ENCODE results near the gene DMRTB1. TPM values are rescaled to one million over a fixed set of nuclear protein-coding genes. Genes with fewer than 3 reads are reported as not detected.

DMRTB1 gene
- polyA plus RNA-seq, 2 donors: not detected

DNA sequence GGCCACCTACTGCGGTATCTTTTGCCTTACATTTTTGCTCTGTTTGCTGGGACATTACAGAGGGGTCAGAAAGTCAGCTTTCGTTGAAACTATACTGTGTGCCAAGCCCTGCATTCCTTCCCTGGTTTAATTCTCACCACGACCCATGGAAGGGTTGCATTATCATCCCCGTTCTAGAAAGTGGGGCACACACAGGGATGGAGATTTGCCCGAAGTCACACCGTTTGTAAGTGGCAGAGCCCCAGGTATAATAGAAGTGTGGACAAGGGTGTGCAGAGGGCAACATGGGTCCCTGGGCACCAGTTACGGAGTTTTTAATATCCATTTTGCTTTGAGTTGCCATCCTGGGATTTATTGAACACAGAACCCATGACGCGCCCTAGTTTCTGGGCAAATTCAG lies 11.8 kb downstream of the DMRTB1 start:
- no peak overlapping the region for H3K4me3 ChIP-seq (ENCODE audit: low read depth in 1 of 2, low read length in 2 of 2)
- H3K27me3 ChIP-seq (ENCODE audit: control insufficient read depth in 1 of 2, insufficient read depth in 2 of 2, low read length in 2 of 2): no peaks in the 10 kb centered on the region
- no peaks in the 10 kb centered on the region for H3K9me3 ChIP-seq (ENCODE audit: control insufficient read depth in 2 of 2, insufficient read depth in 1 of 2, low read depth in 1 of 2, low read length in 1 of 2)
- 93 to 95% methylated on average over 9 of the region's 9 CpGs for WGBS, 2 donors
- no peaks in the 10 kb centered on the region for H3K36me3 ChIP-seq (ENCODE audit: control insufficient read depth in 2 of 2, insufficient read depth in 2 of 2, low read length in 1 of 2)
- H3K27ac ChIP-seq (ENCODE audit: low read depth in 2 of 2, low read length in 1 of 2): no peak overlapping the region
- H3K4me1 ChIP-seq (ENCODE audit: control insufficient read depth in 2 of 2, insufficient read depth in 2 of 2, low read length in 1 of 2): peaks cover 2 to 3% of the 10 kb centered on the region in 2 donors

DNA sequence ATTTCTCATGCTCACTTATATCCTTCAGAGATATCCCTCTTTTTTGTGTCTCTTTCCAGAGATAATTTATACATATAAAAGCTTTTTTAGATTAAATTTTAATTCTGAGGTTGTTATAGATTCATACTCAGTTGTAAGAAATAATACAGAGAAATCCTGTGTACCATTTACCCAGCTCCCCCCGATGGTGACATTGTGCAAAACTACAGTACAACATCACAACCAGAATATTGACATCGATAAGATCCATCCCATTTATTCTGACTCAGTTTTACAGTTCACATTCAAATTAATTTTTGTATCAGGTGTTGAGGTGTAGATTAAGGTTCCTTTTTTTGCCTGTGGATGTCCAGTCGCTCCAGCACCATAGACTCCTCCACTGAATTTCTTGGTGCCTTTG lies 14.3 kb downstream of the DMRTB1 start:
- Histone ChIP-seq H3K27ac (ENCODE audit: low read depth in 2 of 2, low read length in 1 of 2) (no peak overlapping the region), H3K4me1 (ENCODE audit: control insufficient read depth in 2 of 2, insufficient read depth in 2 of 2, low read length in 1 of 2) (peaks cover 2 to 3% of the 10 kb centered on the region in 2 donors), H3K4me3 (ENCODE audit: low read depth in 1 of 2, low read length in 2 of 2) (no peak overlapping the region), H3K27me3 (ENCODE audit: control insufficient read depth in 1 of 2, insufficient read depth in 2 of 2, low read length in 2 of 2) (no peaks in the 10 kb centered on the region), H3K36me3 (ENCODE audit: control insufficient read depth in 2 of 2, insufficient read depth in 2 of 2, low read length in 1 of 2) (no peaks in the 10 kb centered on the region), H3K9me3 (ENCODE audit: control insufficient read depth in 2 of 2, insufficient read depth in 1 of 2, low read depth in 1 of 2, low read length in 1 of 2) (no peaks in the 10 kb centered on the region)
- whole genome bisulfite sequencing, 2 donors: 83 to 85% methylated on average over 3 of the region's 3 CpGs

DNA sequence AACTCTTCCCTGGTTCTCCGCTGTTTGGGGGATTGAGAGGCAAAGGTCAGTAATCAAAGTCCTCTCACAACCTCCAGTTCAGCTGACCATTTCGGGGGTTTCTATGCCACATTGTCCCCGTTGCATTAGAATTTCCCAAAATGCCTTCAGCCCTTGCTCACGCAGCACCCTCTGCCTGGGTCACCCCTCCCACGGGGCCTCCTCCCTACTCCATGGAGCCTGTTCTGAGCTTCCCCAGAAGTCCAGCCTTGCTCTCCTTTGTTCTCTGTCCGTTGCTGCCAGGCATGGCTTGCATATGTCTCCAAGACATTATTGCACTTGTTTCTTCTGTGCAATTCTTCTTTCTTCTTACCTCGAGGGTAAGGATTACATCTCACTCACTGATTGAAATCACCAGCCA lies 16.5 kb downstream of the DMRTB1 start:
- Histone ChIP-seq H3K9me3 (ENCODE audit: control insufficient read depth in 2 of 2, insufficient read depth in 1 of 2, low read depth in 1 of 2, low read length in 1 of 2) (no peaks in the 10 kb centered on the region), H3K36me3 (ENCODE audit: control insufficient read depth in 2 of 2, insufficient read depth in 2 of 2, low read length in 1 of 2) (no peaks in the 10 kb centered on the region), H3K4me1 (ENCODE audit: control insufficient read depth in 2 of 2, insufficient read depth in 2 of 2, low read length in 1 of 2) (peaks cover 0 to 2% of the 10 kb centered on the region in 2 donors), H3K27me3 (ENCODE audit: control insufficient read depth in 1 of 2, insufficient read depth in 2 of 2, low read length in 2 of 2) (no peaks in the 10 kb centered on the region), H3K27ac (ENCODE audit: low read depth in 2 of 2, low read length in 1 of 2) (no peak overlapping the region), H3K4me3 (ENCODE audit: low read depth in 1 of 2, low read length in 2 of 2) (no peak overlapping the region)
- WGBS, 2 donors: 69 to 76% methylated on average over 7 of the region's 7 CpGs

DNA sequence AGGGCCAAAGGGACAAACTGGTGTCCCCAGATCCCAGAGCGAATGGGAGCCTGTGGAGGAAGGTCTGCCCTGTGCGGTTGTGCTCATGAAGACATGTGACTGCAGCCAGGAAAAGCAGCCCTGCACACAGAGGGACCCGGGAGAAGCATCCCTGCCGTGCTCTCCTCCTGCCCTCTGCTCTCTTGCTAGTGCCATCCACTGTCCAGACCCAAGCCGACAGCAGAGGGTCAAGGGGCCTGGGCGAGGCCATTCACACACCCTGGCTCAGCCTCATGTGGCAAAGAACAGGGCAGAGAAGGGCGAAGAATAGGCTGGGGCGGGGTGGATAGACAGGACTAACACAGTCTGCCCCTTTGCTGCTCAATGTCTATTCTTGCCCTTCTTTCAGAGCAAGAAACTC lies 17.4 kb downstream of the DMRTB1 start:
- no peaks in the 10 kb centered on the region for H3K4me1 ChIP-seq (ENCODE audit: control insufficient read depth in 2 of 2, insufficient read depth in 2 of 2, low read length in 1 of 2)
- H3K4me3 ChIP-seq (ENCODE audit: low read depth in 1 of 2, low read length in 2 of 2): no peak overlapping the region
- H3K36me3 ChIP-seq (ENCODE audit: control insufficient read depth in 2 of 2, insufficient read depth in 2 of 2, low read length in 1 of 2): no peaks in the 10 kb centered on the region
- WGBS, 2 donors: 82 to 85% methylated on average over 8 of the region's 8 CpGs
- no peaks in the 10 kb centered on the region for H3K27me3 ChIP-seq (ENCODE audit: control insufficient read depth in 1 of 2, insufficient read depth in 2 of 2, low read length in 2 of 2)
- no peaks in the 10 kb centered on the region for H3K9me3 ChIP-seq (ENCODE audit: control insufficient read depth in 2 of 2, insufficient read depth in 1 of 2, low read depth in 1 of 2, low read length in 1 of 2)
- no peak overlapping the region for H3K27ac ChIP-seq (ENCODE audit: low read depth in 2 of 2, low read length in 1 of 2)

DNA sequence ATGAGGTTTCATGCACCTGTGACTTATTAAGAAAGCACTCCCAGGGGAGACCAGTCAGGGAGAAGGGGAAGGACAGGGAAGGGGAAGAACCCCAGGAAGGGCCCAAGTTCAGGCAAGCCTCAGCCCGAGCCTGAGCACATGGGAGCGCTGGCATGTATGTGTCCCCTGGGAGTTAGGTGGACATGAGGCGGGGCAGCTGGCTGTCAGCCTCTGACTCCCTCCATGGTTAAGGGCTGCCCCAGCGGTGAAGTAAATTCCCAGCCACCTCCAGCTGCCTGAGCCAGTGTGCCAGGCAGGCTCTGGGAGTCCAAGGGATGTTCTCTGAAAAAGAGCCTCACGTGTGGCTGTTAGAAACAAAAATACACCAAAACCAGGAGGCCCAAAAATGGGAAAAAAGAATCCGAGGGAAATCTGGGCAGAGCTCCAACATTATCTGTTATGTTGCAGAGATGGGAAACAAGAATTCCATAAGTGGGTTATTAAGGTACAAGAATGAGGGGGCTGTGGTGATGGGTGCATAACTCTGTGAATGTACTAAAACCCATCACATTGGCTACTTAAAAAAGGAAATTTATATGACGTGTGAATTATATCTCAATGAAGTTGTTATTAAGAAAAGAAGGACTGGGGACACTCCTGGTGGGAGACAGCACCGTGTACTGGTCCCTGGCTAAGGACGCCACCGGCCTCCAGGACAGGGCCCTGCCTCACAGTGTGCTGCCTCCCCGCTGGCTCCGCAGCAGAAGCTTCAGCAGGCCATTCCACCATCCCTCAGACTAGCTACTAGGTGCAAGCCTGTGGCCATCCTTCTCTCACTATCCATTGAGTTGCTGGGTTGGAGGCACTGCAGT lies 18.7 kb downstream of the DMRTB1 start:
- Histone ChIP-seq H3K27me3 (ENCODE audit: control insufficient read depth in 1 of 2, insufficient read depth in 2 of 2, low read length in 2 of 2) (no peaks in the 10 kb centered on the region), H3K27ac (ENCODE audit: low read depth in 2 of 2, low read length in 1 of 2) (no peak overlapping the region), H3K4me1 (ENCODE audit: control insufficient read depth in 2 of 2, insufficient read depth in 2 of 2, low read length in 1 of 2) (no peaks in the 10 kb centered on the region), H3K4me3 (ENCODE audit: low read depth in 1 of 2, low read length in 2 of 2) (no peak overlapping the region), H3K9me3 (ENCODE audit: control insufficient read depth in 2 of 2, insufficient read depth in 1 of 2, low read depth in 1 of 2, low read length in 1 of 2) (no peaks in the 10 kb centered on the region), H3K36me3 (ENCODE audit: control insufficient read depth in 2 of 2, insufficient read depth in 2 of 2, low read length in 1 of 2) (no peaks in the 10 kb centered on the region)
- WGBS, 2 donors: 76 to 79% methylated on average over 12 of the region's 12 CpGs

DNA sequence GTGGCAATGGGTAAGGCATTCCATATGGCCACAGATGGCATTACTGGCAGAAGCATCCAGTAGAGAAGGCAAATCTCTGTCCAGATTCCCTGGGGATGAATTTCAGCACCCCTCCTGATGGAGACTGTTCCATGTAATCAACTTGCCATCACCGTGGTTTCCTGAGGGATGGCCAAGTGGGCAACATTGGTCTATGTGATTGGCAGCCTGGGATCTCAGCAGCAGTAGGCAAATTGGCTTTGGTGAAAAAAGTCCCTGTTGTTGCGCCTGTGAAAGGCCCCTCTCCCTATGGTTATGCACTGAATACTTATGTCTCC lies 19.3 kb downstream of the DMRTB1 start:
- WGBS, 2 donors: 95 to 96% methylated on average over 2 of the region's 2 CpGs

DNA sequence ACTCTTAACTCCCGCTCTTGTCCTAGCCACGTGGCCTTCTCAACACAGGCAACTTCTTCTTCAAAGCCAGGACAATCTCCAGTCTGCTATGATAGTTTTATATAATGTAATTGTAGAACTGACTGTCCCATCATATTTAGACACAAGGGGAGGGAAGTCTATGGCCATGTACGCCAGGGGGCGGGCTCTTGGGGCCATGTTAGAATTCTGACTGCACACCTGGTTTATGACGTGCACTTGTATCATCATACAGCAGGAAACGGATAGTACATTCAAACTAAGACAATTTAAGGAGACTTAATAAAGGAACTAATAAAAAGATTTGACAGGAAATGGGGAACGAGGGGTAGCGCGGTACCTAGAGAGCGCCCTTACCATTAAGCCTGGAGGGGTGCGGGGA lies 21.5 kb downstream of the DMRTB1 start:
- Histone ChIP-seq H3K9me3 (ENCODE audit: control insufficient read depth in 2 of 2, insufficient read depth in 1 of 2, low read depth in 1 of 2, low read length in 1 of 2) (no peaks in the 10 kb centered on the region), H3K27me3 (ENCODE audit: control insufficient read depth in 1 of 2, insufficient read depth in 2 of 2, low read length in 2 of 2) (no peaks in the 10 kb centered on the region), H3K27ac (ENCODE audit: low read depth in 2 of 2, low read length in 1 of 2) (no peak overlapping the region), H3K36me3 (ENCODE audit: control insufficient read depth in 2 of 2, insufficient read depth in 2 of 2, low read length in 1 of 2) (no peaks in the 10 kb centered on the region), H3K4me3 (ENCODE audit: low read depth in 1 of 2, low read length in 2 of 2) (no peak overlapping the region), H3K4me1 (ENCODE audit: control insufficient read depth in 2 of 2, insufficient read depth in 2 of 2, low read length in 1 of 2) (no peaks in the 10 kb centered on the region)
- WGBS, 2 donors: 89 to 90% methylated on average over 11 of the region's 11 CpGs

More for the DNA sequence above, 19.3 kb downstream of the DMRTB1 start:
- Histone ChIP-seq H3K36me3 (ENCODE audit: control insufficient read depth in 2 of 2, insufficient read depth in 2 of 2, low read length in 1 of 2) (no peaks in the 10 kb centered on the region), H3K9me3 (ENCODE audit: control insufficient read depth in 2 of 2, insufficient read depth in 1 of 2, low read depth in 1 of 2, low read length in 1 of 2) (no peaks in the 10 kb centered on the region), H3K27me3 (ENCODE audit: control insufficient read depth in 1 of 2, insufficient read depth in 2 of 2, low read length in 2 of 2) (no peaks in the 10 kb centered on the region), H3K4me3 (ENCODE audit: low read depth in 1 of 2, low read length in 2 of 2) (no peak overlapping the region), H3K4me1 (ENCODE audit: control insufficient read depth in 2 of 2, insufficient read depth in 2 of 2, low read length in 1 of 2) (no peaks in the 10 kb centered on the region), H3K27ac (ENCODE audit: low read depth in 2 of 2, low read length in 1 of 2) (no peak overlapping the region)

DNA sequence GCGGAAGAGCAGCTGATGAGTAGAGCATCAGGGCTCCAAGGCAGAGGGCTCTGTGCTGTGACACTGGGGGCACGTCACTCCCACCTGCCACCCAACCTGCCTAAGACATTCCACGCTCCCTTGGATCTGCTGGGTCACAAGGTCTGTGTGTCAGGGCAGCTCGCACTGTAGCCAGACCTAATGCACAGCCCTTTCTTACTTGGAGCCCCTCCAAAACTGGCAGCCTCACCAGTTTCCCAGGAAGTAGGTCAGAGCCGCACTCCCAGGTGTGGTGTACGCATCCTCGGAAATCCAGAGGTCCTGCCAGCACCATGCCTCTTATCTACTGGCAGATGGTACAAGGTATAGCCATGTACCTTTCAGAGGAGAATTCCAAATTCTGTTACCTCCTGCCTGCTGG lies 22.3 kb downstream of the DMRTB1 start:
- no peak overlapping the region for H3K4me3 ChIP-seq (ENCODE audit: low read depth in 1 of 2, low read length in 2 of 2)
- no peaks in the 10 kb centered on the region for H3K4me1 ChIP-seq (ENCODE audit: control insufficient read depth in 2 of 2, insufficient read depth in 2 of 2, low read length in 1 of 2)
- H3K27ac ChIP-seq (ENCODE audit: low read depth in 2 of 2, low read length in 1 of 2): no peak overlapping the region
- no peaks in the 10 kb centered on the region for H3K36me3 ChIP-seq (ENCODE audit: control insufficient read depth in 2 of 2, insufficient read depth in 2 of 2, low read length in 1 of 2)
- H3K27me3 ChIP-seq (ENCODE audit: control insufficient read depth in 1 of 2, insufficient read depth in 2 of 2, low read length in 2 of 2): no peaks in the 10 kb centered on the region
- 85% methylated on average over 7 of the region's 7 CpGs for WGBS, 2 donors
- H3K9me3 ChIP-seq (ENCODE audit: control insufficient read depth in 2 of 2, insufficient read depth in 1 of 2, low read depth in 1 of 2, low read length in 1 of 2): no peaks in the 10 kb centered on the region

DNA sequence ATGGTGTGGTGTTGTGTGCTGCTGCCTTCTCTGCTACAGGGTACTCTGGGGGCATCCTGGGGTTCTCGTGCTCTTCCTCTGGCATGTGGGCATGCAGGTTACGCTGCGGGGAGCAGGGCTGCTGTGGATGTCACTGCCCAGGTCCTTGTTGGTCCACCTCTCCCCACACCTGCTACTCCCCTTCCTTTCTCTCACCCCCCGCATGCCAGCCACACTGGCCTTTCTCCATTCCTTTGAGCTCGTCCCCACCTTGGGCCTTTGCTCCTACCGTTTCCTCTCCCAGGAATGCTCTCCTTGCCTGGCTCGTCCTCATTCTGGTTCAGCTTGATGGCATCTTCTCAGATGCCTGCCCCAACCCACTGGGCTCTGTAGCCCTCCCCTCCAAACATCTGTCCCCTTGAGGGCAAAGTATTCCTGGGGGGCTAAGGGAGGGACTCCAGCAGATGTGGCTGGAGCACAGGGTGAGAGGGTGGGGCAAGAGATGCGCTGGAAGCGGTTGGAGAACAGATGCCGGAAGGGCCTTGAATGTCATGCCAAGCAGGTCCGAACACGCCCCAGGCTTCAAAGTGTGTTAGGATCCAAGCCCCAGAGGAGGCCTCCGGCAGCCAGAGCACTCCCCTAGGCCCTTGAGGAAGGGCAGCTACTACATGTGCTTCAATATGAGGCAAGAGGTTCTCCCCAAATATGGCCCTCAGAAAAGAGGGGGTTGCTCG lies 23.4 kb downstream of the DMRTB1 start:
- H3K4me1 ChIP-seq (ENCODE audit: control insufficient read depth in 2 of 2, insufficient read depth in 2 of 2, low read length in 1 of 2): no peaks in the 10 kb centered on the region
- H3K27me3 ChIP-seq (ENCODE audit: control insufficient read depth in 1 of 2, insufficient read depth in 2 of 2, low read length in 2 of 2): no peaks in the 10 kb centered on the region
- H3K36me3 ChIP-seq (ENCODE audit: control insufficient read depth in 2 of 2, insufficient read depth in 2 of 2, low read length in 1 of 2): no peaks in the 10 kb centered on the region
- no peak overlapping the region for H3K4me3 ChIP-seq (ENCODE audit: low read depth in 1 of 2, low read length in 2 of 2)
- H3K9me3 ChIP-seq (ENCODE audit: control insufficient read depth in 2 of 2, insufficient read depth in 1 of 2, low read depth in 1 of 2, low read length in 1 of 2): no peaks in the 10 kb centered on the region
- WGBS, 2 donors: 73 to 75% methylated on average over 14 of the region's 14 CpGs
- no peak overlapping the region for H3K27ac ChIP-seq (ENCODE audit: low read depth in 2 of 2, low read length in 1 of 2)

DNA sequence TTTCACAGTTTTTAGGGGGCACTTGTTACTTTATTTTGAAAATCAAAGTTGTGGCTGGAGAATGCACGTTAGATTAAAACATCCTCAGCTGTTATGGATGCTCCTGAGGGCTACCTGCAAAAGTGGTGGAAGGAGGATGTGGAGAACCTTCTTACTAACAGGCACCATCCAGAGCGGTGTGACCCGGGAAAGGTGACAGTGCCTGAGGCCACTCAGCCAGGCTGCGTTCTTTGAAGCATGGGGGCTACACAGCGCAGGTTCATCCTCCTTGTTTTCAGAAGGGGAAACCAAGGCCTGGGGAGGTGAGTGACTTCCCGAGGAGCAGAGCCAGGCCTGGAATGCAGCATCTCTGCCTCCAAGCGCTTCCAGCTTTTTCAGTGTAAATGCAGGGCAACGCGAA lies 24.0 kb downstream of the DMRTB1 start:
- H3K4me1 ChIP-seq (ENCODE audit: control insufficient read depth in 2 of 2, insufficient read depth in 2 of 2, low read length in 1 of 2): no peaks in the 10 kb centered on the region
- H3K36me3 ChIP-seq (ENCODE audit: control insufficient read depth in 2 of 2, insufficient read depth in 2 of 2, low read length in 1 of 2): no peaks in the 10 kb centered on the region
- H3K27ac ChIP-seq (ENCODE audit: low read depth in 2 of 2, low read length in 1 of 2): no peak overlapping the region
- no peaks in the 10 kb centered on the region for H3K9me3 ChIP-seq (ENCODE audit: control insufficient read depth in 2 of 2, insufficient read depth in 1 of 2, low read depth in 1 of 2, low read length in 1 of 2)
- no peaks in the 10 kb centered on the region for H3K27me3 ChIP-seq (ENCODE audit: control insufficient read depth in 1 of 2, insufficient read depth in 2 of 2, low read length in 2 of 2)
- 89 to 90% methylated on average over 9 of the region's 9 CpGs for WGBS, 2 donors
- no peak overlapping the region for H3K4me3 ChIP-seq (ENCODE audit: low read depth in 1 of 2, low read length in 2 of 2)

Data from esophagus (tissue), 2 donors.